H9 (cell line): ENCODE data around the gene ZNF628. TPM values are rescaled to one million over a fixed set of nuclear protein-coding genes. Genes with fewer than 3 reads are reported as not detected.

ENCODE experiments used
- DNase-seq: peaks from one replicate; pipeline ENCODE4 v3.0.0-alpha.2; 2017
- H2AFZ ChIP-seq: one replicate; pipeline ENCODE4 v1.6.1; 2013; ENCODE audit warnings: mild to moderate bottlenecking, low read length, control low read depth, moderate library complexity
- H2AK5ac ChIP-seq: 2 replicates; pipeline ENCODE4 v1.6.1; 2013; ENCODE audit warnings: low read length, control low read depth, mixed read lengths; ENCODE audit not compliant: insufficient read length
- H2BK120ac ChIP-seq: one replicate; pipeline ENCODE4 v1.6.1; 2013; ENCODE audit warnings: low read depth, mild to moderate bottlenecking, low read length, control low read depth, inconsistent platforms; ENCODE audit not compliant: poor library complexity, severe bottlenecking
- H2BK12ac ChIP-seq: 2 replicates; pipeline ENCODE4 v1.6.1; 2013; ENCODE audit warnings: low read length, control low read depth, mixed read lengths, low read depth; ENCODE audit not compliant: insufficient read length
- H2BK15ac ChIP-seq: 2 replicates; pipeline ENCODE4 v1.6.1; 2013; ENCODE audit warnings: low read depth, low read length, control low read depth
- H2BK20ac ChIP-seq: one replicate; pipeline ENCODE4 v1.6.1; 2013; ENCODE audit warnings: low read depth, mild to moderate bottlenecking, low read length, control low read depth, inconsistent platforms; ENCODE audit not compliant: poor library complexity, severe bottlenecking
- H2BK5ac ChIP-seq: 2 replicates; pipeline ENCODE4 v1.6.1; 2013; ENCODE audit warnings: low read length, control low read depth, mixed read lengths; ENCODE audit not compliant: insufficient read length
- H3K14ac ChIP-seq: 2 replicates; pipeline ENCODE4 v1.6.1; 2013; ENCODE audit warnings: low read length, control low read depth; ENCODE audit not compliant: insufficient read depth
- H3K18ac ChIP-seq: 2 replicates; pipeline ENCODE4 v1.6.1; 2013; ENCODE audit warnings: low read depth, mild to moderate bottlenecking, mixed read lengths, low read length, control low read depth; ENCODE audit not compliant: insufficient read length
- H3K23ac ChIP-seq: 2 replicates; pipeline ENCODE4 v1.6.1; 2013; ENCODE audit warnings: low read length, control low read depth, mixed read lengths, low read depth; ENCODE audit not compliant: insufficient read length
- H3K23me2 ChIP-seq: 2 replicates; pipeline ENCODE4 v1.6.1; 2013; ENCODE audit warnings: low read depth, mild to moderate bottlenecking, mixed read lengths, low read length, control low read depth; ENCODE audit not compliant: insufficient read length, poor library complexity, severe bottlenecking
- H3K27ac ChIP-seq: 2 replicates; pipeline ENCODE4 v1.5.1; 2013; ENCODE audit warnings: low read length, control low read depth, mixed read lengths, low read depth; ENCODE audit not compliant: insufficient read length
- H3K27me3 ChIP-seq: 2 replicates; pipeline ENCODE4 v1.6.1; 2013; ENCODE audit warnings: low read length, control low read depth, inconsistent platforms; ENCODE audit not compliant: insufficient read depth
- H3K4ac ChIP-seq: 2 replicates; pipeline ENCODE4 v1.6.1; 2013; ENCODE audit warnings: low read depth, mild to moderate bottlenecking, control low read depth, inconsistent platforms, low read length, moderate library complexity
- H3K4me1 ChIP-seq: 2 replicates; pipeline ENCODE4 v1.6.1; 2013; ENCODE audit warnings: low read length, control low read depth, inconsistent platforms; ENCODE audit not compliant: insufficient read depth
- H3K4me2 ChIP-seq: 2 replicates; pipeline ENCODE4 v1.6.1; 2013; ENCODE audit warnings: low read length, control low read depth, mixed read lengths; ENCODE audit not compliant: insufficient read length, insufficient read depth
- H3K56ac ChIP-seq: 2 replicates; pipeline ENCODE4 v1.6.1; 2013; ENCODE audit warnings: low read depth, mild to moderate bottlenecking, mixed read lengths, low read length, control low read depth; ENCODE audit not compliant: insufficient read length
- H3K79me1 ChIP-seq: 2 replicates; pipeline ENCODE4 v1.6.1; 2013; ENCODE audit warnings: low read depth, mild to moderate bottlenecking, moderate library complexity, low read length, control low read depth, inconsistent platforms; ENCODE audit not compliant: insufficient read depth, poor library complexity, severe bottlenecking
- H3K79me2 ChIP-seq: 2 replicates; pipeline ENCODE4 v1.6.1; 2013; ENCODE audit warnings: low read length, control low read depth, inconsistent platforms; ENCODE audit not compliant: insufficient read depth
- H3K9ac ChIP-seq: 2 replicates; pipeline ENCODE4 v1.6.1; 2013; ENCODE audit warnings: low read length, control low read depth, mixed read lengths; ENCODE audit not compliant: insufficient read length; ENCODE audit errors: extremely low read depth
- H3K9me3 ChIP-seq: one replicate; pipeline ENCODE4 v1.6.1; 2013; ENCODE audit warnings: low read depth, low read length, inconsistent platforms; ENCODE audit not compliant: control insufficient read depth
- H3T11ph ChIP-seq: one replicate; pipeline ENCODE4 v1.6.1; 2013; ENCODE audit warnings: mild to moderate bottlenecking, low read length, control low read depth, inconsistent platforms
- H4K20me1 ChIP-seq: one replicate; pipeline ENCODE4 v1.6.1; 2013; ENCODE audit not compliant: control insufficient read depth, insufficient read length, insufficient read depth
- H4K5ac ChIP-seq: 2 replicates; pipeline ENCODE4 v1.6.1; 2013; ENCODE audit warnings: low read depth, mild to moderate bottlenecking, mixed read lengths, low read length, control low read depth; ENCODE audit not compliant: insufficient read length
- H4K8ac ChIP-seq: replicated peaks from 2 replicates; pipeline ENCODE4 v1.6.1; 2013; ENCODE audit warnings: low read length, control low read depth, mixed read lengths, low read depth; ENCODE audit not compliant: insufficient read length
- H4K91ac ChIP-seq: 2 replicates; pipeline ENCODE4 v1.6.1; 2013; ENCODE audit warnings: low read depth, mild to moderate bottlenecking, moderate library complexity, mixed read lengths, low read length, control low read depth; ENCODE audit not compliant: insufficient read length
- H3K27ac Mint-ChIP-seq, 3 experiments: 2 replicates in 2 of 3; 3 replicates in 1 of 3; pipeline ENCODE4 v1.8.0; 2020 to 2021; ENCODE audit warnings: mixed read lengths in 3 of 3, mild to moderate bottlenecking in 1 of 3, moderate library complexity in 1 of 3
- H3K27me3 Mint-ChIP-seq: 2 replicates; pipeline ENCODE4 v1.8.0; 2021; ENCODE audit warnings: low read depth, mild to moderate bottlenecking, moderate library complexity, mixed read lengths
- H3K36me3 Mint-ChIP-seq, 3 experiments: 2 replicates in 2 of 3; 3 replicates in 1 of 3; pipeline ENCODE4 v1.8.0; 2020 to 2021; ENCODE audit warnings: low read depth in 3 of 3, mixed read lengths in 3 of 3; ENCODE audit not compliant: insufficient read depth in 1 of 3
- H3K4me1 Mint-ChIP-seq, 2 experiments: 2 replicates each; pipeline ENCODE4 v1.8.0; 2020; ENCODE audit warnings: mixed read lengths in 2 of 2
- H3K4me3 Mint-ChIP-seq, 2 experiments: 2 replicates in 1 of 2; 3 replicates in 1 of 2; pipeline ENCODE4 v1.8.0; 2020 to 2021; ENCODE audit warnings: mild to moderate bottlenecking in 2 of 2, mixed read lengths in 2 of 2, moderate library complexity in 1 of 2
- H3K9me3 Mint-ChIP-seq, 2 experiments: 2 replicates in 1 of 2; 3 replicates in 1 of 2; pipeline ENCODE4 v1.8.0; 2020; ENCODE audit warnings: mild to moderate bottlenecking in 2 of 2, mixed read lengths in 2 of 2, moderate library complexity in 1 of 2
- CTCF ChIP-seq: fragments of 200-600 bp; sonication (generic); conservative IDR thresholded peaks from 3 replicates; pipeline ENCODE4 v1.8.0; 2021; ENCODE audit warnings: antibody characterized with exemption, mild to moderate bottlenecking
- WGBS: extraction: QIAGEN DNeasy Blood & Tissue Kit; methylation state at CpG from one replicate; pipeline ENCODE4 v1.1.7; 2013; ENCODE audit warnings: missing lambda C conversion rate, low lambda C conversion rate, mixed read lengths; ENCODE audit not compliant: insufficient read length; ENCODE audit errors: extremely low coverage; 5-methylcytosine and 5-hydroxymethylcytosine counted together
- total RNA-seq: library from RNA; stranded (reverse); gene quantifications from 2 replicates; pipeline ENCODE4 v1.2.1, GENCODE V29; 2021

The ZNF628 gene
- total RNA-seq, 1 experiment from 2014 or later: 16.6 TPM

GRCh38 chr19:55437410-55437809 is 39.0 kb upstream of the ZNF628 start:
- no peak overlapping the region for H2BK5ac ChIP-seq

More at GRCh38 chr19:55437410-55437809, 39.0 kb upstream of the ZNF628 start:
- Histone ChIP-seq H4K20me1 (no peaks in the 10 kb centered on the region), H3K56ac (no peak overlapping the region), H3K27ac (no peak overlapping the region), H3K9ac (no peak overlapping the region), H3K4me2 (no peak overlapping the region), H2AFZ (no peak overlapping the region), H3K9me3 (no peaks in the 10 kb centered on the region), H3K4ac (no peak overlapping the region), H4K5ac (no peak overlapping the region), H2BK15ac (no peak overlapping the region), H2BK12ac (no peak overlapping the region), H3K23ac (no peak overlapping the region), H4K8ac (no peak overlapping the region), H4K91ac (no peak overlapping the region), H2AK5ac (no peak overlapping the region), H2BK120ac (no peak overlapping the region), H2BK20ac (no peak overlapping the region), H3K79me1 (no peaks in the 10 kb centered on the region), H3K18ac (no peak overlapping the region), H3K79me2 (no peaks in the 10 kb centered on the region), H3K23me2 (peaks cover 16% of the 10 kb centered on the region), H3K14ac (no peak overlapping the region), H3T11ph (no peak overlapping the region), H3K4me1 (0 out of 2 replicates have a peak, but pooled peaks cover 2% of the 10 kb centered on the region), H3K27me3 (peaks cover 5% of the 10 kb centered on the region; the same call in 1 of the 2 replicates)
- peaks cover 11 to 19% of the 10 kb centered on the region in 2 experiments for H3K4me1 Mint-ChIP-seq
- peaks cover 0 to 5% of the 10 kb centered on the region in 2 experiments; a peak in 1 of 5 replicates for H3K9me3 Mint-ChIP-seq
- no peak overlapping the region for H3K27ac Mint-ChIP-seq
- H3K4me3 Mint-ChIP-seq: no peak overlapping the region
- WGBS: no CpG with 5 or more reads among the region's 17 CpGs
- DNase-seq: peak; percentile 88
- no peaks in the 10 kb centered on the region for H3K36me3 Mint-ChIP-seq
- peaks cover 54% of the 10 kb centered on the region for H3K27me3 Mint-ChIP-seq
- 0 out of 3 replicates have a peak, but pooled peaks have one; percentile 10 for TF ChIP-seq CTCF
